Rectal smooth muscle tissue (tissue), 1 donor: ENCODE results near the gene NNAT.

ENCODE experiments used
- H3K27ac ChIP-seq: one replicate; pipeline ENCODE4 v1.7.0; 2013; ENCODE audit warnings: low read depth, low read length, inconsistent platforms
- H3K27me3 ChIP-seq: one replicate; pipeline ENCODE4 v1.7.0; 2013; ENCODE audit warnings: low read length; ENCODE audit not compliant: control insufficient read depth, insufficient read depth
- H3K36me3 ChIP-seq: one replicate; pipeline ENCODE4 v1.7.0; 2013; ENCODE audit warnings: low read length; ENCODE audit not compliant: control insufficient read depth, insufficient read depth
- H3K4me1 ChIP-seq: one replicate; pipeline ENCODE4 v1.7.0; 2013; ENCODE audit warnings: low read length; ENCODE audit not compliant: control insufficient read depth, insufficient read depth
- H3K4me3 ChIP-seq: one replicate; pipeline ENCODE4 v1.7.0; 2013; ENCODE audit warnings: low read length
- H3K9ac ChIP-seq: one replicate; pipeline ENCODE4 v1.7.0; 2013; ENCODE audit warnings: low read length

NNAT gene

DNA sequence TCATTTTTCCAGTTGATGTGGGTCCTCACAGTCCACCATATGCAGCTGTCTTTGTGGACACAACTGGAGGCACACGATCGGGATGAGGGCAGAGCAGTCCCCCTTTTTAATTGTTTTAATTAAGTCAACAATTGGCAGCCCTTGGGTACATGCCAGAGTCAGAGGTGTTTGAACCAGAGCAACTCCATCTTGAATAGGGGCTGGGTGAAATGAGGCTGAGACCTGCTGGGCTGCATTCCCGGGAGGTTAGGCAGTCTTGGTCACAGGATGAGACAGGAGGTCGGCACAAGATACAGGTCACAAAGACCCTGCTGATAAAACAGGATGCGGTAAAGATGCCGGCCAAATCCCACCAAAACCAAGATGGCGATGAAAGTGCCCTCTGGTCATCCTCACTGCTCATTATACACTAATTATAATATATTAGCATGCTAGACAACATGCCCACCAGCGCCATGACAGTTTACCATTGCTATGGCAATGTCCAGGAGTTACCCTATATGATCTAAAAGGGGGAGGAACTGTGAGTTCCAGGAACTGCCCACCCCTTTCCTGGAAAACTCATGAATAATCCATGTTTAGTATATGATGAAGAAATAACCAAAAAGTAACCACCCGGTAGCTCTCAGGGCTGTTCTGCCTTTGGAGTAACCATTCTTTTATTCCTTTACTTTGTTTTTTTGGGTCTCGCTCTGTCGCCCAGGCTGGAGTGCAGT lies 38.4 kb downstream of the NNAT start:
- no peaks in the 10 kb centered on the region for H3K4me1 ChIP-seq
- H3K27ac ChIP-seq, result no peak overlapping the region
- H3K4me3 ChIP-seq, result no peak overlapping the region
- H3K9ac ChIP-seq, result no peak overlapping the region
- H3K27me3 ChIP-seq, result peaks cover 9% of the 10 kb centered on the region
- H3K36me3 ChIP-seq, result no peaks in the 10 kb centered on the region

DNA sequence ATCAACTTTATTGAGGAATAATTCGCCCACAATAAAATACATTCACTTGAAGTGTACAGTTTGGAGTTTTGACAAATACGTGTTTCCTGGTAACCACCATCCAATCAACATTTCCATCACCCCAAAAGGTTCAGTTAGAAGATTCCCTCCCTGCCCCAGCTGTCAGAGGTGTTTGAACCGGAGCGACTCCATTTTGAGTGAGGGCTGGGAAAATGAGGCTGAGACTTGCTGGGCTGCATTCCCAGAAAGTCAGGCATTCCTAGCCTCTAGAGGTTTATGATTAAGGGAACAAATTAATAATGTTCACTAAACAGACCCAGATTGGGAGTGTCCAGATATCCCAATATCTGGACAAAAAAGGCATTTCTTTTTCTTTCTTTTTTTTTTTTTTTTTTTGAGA lies 39.6 kb downstream of the NNAT start:
- no peak overlapping the region for H3K9ac ChIP-seq
- peaks cover 16% of the 10 kb centered on the region for H3K27me3 ChIP-seq
- no peaks in the 10 kb centered on the region for H3K4me1 ChIP-seq
- no peaks in the 10 kb centered on the region for H3K36me3 ChIP-seq
- no peak overlapping the region for H3K27ac ChIP-seq
- no peak overlapping the region for H3K4me3 ChIP-seq

- H3K27ac ChIP-seq, result no peak overlapping the region
- no peaks in the 10 kb centered on the region for H3K4me1 ChIP-seq
- no peak overlapping the region for H3K9ac ChIP-seq
- H3K4me3 ChIP-seq, result no peak overlapping the region
- H3K27me3 ChIP-seq, result peaks cover 16% of the 10 kb centered on the region
- H3K36me3 ChIP-seq, result no peaks in the 10 kb centered on the region
Observed at GRCh38 chr20:37562695-37563480, 41.8 kb downstream of the NNAT start.

- peaks cover 14% of the 10 kb centered on the region for H3K27me3 ChIP-seq
- H3K4me3 ChIP-seq, result no peak overlapping the region
- no peaks in the 10 kb centered on the region for H3K36me3 ChIP-seq
- H3K4me1 ChIP-seq, result no peaks in the 10 kb centered on the region
- no peak overlapping the region for H3K9ac ChIP-seq
- H3K27ac ChIP-seq, result no peak overlapping the region
Observed at GRCh38 chr20:37564016-37564387, 43.0 kb downstream of the NNAT start.

- no peak overlapping the region for H3K9ac ChIP-seq
- no peak overlapping the region for H3K4me3 ChIP-seq
- H3K36me3 ChIP-seq, result no peaks in the 10 kb centered on the region
- no peak overlapping the region for H3K27ac ChIP-seq
- peaks cover 14% of the 10 kb centered on the region for H3K27me3 ChIP-seq
- no peaks in the 10 kb centered on the region for H3K4me1 ChIP-seq
Observed at GRCh38 chr20:37564388-37565133, 43.5 kb downstream of the NNAT start.

DNA sequence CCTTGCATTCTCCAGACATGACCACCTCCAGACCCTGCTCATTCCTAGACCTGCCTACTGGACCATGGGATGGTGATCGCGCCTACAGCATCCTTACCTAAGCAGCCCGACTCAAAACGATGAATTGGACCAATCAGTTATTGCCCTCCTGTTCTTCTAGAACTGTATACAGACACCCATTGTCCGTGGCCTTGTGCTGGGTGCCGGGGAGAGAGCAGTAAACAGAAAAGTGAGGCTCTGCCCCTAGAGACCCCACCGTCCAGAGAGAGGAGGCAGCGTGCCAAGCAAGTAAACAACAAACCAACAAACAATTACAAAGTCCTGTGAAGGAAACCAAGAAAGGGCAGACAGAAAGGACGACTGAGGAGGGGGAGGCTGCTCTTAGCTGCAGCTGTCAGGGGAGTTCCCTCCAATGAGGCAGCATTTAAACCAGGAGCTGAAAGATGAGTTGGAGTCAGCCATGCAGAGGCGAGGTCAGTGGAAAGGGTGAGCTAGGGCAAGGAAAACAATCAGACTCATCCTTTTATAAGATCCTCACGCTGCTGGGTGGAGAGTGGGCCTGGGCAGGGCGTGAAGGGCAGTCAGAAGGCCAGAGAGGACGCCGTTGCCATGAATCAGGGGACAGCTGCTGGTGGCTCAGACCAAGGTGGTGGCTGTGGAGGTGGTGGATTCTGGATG lies 44.2 kb downstream of the NNAT start:
- Histone ChIP-seq H3K4me1 (no peaks in the 10 kb centered on the region), H3K9ac (no peak overlapping the region), H3K36me3 (no peaks in the 10 kb centered on the region), H3K27me3 (peaks cover 14% of the 10 kb centered on the region), H3K27ac (no peak overlapping the region), H3K4me3 (no peak overlapping the region)

- Histone ChIP-seq H3K27ac (no peak overlapping the region), H3K4me3 (no peak overlapping the region), H3K4me1 (no peaks in the 10 kb centered on the region), H3K27me3 (peaks cover 14% of the 10 kb centered on the region), H3K36me3 (no peaks in the 10 kb centered on the region), H3K9ac (no peak overlapping the region)
Observed at GRCh38 chr20:37566590-37567330, 45.7 kb downstream of the NNAT start.

DNA sequence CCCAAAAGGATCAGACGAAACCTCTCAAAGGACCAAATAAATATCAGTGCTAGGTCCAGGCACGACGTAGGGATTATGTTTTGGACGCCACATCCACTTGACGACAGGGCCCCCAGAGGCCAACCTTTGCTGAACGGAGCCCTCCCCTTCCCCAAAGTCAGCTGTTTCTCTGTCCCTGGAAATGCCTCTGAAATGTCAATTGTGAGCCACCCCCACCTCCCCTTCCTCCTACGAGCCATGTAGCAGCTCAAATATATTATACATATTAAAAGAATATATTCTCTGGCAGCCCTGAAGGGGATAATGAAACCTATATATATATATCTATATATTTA lies 46.2 kb downstream of the NNAT start:
- Histone ChIP-seq H3K9ac (no peak overlapping the region), H3K4me1 (no peaks in the 10 kb centered on the region), H3K27ac (no peak overlapping the region), H3K4me3 (no peak overlapping the region), H3K27me3 (peaks cover 14% of the 10 kb centered on the region), H3K36me3 (no peaks in the 10 kb centered on the region)

- no peak overlapping the region for H3K27ac ChIP-seq
- no peak overlapping the region for H3K9ac ChIP-seq
- H3K27me3 ChIP-seq, result peaks cover 14% of the 10 kb centered on the region
- no peaks in the 10 kb centered on the region for H3K36me3 ChIP-seq
- H3K4me1 ChIP-seq, result no peaks in the 10 kb centered on the region
- no peak overlapping the region for H3K4me3 ChIP-seq
Observed at GRCh38 chr20:37567671-37568588, 46.9 kb downstream of the NNAT start.

DNA sequence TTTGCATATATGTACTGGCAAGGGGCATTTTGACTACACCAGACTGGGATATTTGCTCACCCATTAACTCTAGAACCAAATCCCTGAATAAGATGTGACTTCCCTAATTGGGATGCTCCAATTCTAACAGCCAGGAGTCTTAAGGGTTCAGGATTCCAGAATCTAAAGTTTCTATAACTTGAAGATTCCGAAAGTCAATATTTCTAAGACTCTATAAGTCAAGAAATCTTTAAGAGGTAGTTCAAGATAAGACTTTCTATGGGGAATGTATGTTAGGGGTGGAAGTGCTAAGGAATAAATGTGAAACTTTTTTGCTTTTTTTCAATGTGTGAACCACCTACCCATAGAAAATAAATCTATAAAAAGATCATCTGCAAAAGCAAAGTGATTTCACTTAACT lies 49.4 kb downstream of the NNAT start:
- Histone ChIP-seq H3K9ac (no peak overlapping the region), H3K27ac (no peak overlapping the region), H3K27me3 (peaks cover 2% of the 10 kb centered on the region), H3K36me3 (no peaks in the 10 kb centered on the region), H3K4me3 (no peak overlapping the region), H3K4me1 (no peaks in the 10 kb centered on the region)

GRCh38 chr20:37571033-37571432 lies 50.0 kb downstream of the NNAT start:
- Histone ChIP-seq H3K36me3 (no peaks in the 10 kb centered on the region), H3K27me3 (no peaks in the 10 kb centered on the region), H3K4me1 (no peaks in the 10 kb centered on the region), H3K4me3 (no peak overlapping the region), H3K9ac (no peak overlapping the region), H3K27ac (no peak overlapping the region)
